GM10248 (cell line): ENCODE data around the gene PRKN.
"Not testable (repeated sequence)": the region's sequence is repeated elsewhere in the genome, so short reads cannot be mapped to it uniquely, and the experiment has no call there.

Experiments used
- CTCF ChIA-PET: fragments of 300-600 bp; sonication (Branson Sonifier 250); formaldehyde crosslinking; extraction: SDS; loops from one replicate; lab custom pipeline; 2021; ENCODE audit warnings: antibody characterized with exemption; lab: Yijun Ruan, JAX
- POLR2A ChIA-PET: fragments of 350-650 bp; sonication (Branson Sonifier 250); formaldehyde crosslinking; extraction: SDS; loops from one replicate; lab custom pipeline; 2020; ENCODE audit warnings: antibody characterized with exemption; lab: Yijun Ruan, JAX
- DNase-seq: peaks from one replicate; pipeline ENCODE4 v3.0.0; 2012; ENCODE audit errors: extremely low spot score
- CTCF ChIP-seq: IDR thresholded peaks from 2 replicates; pipeline ENCODE4 v1.5.1; 2012; ENCODE audit warnings: mild to moderate bottlenecking, low read depth; ENCODE audit errors: extremely low read depth, missing control alignments, control extremely low read depth

Gene PRKN

DNA sequence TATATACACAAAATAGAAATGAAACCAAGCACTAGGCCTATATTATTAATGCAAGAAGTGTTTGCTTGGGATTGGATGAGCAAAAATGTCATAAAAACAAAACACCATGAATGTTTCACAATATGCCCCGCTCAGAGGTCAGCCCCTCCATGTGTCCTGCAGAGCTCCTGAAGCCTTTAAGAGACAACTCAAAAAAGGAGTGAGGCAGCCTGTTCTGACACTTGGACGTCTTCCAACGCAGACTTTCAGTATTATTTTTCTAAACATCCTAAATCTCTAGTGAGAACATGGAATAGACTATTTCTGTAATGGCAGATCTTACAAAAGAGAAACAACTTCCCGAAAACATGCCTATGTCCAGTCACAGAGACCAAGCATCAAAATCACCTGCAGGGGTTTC lies 322.6 kb downstream of the PRKN start:
- DNase-seq: no peak
- POLR2A ChIA-PET: no interaction called here
- no peak for TF ChIP-seq CTCF
- CTCF ChIA-PET: interaction anchor here (1.3 kb wide), 1 partner anchor 35 kb away, joined by 3 read pairs; no protein-coding TSS in a partner anchor

DNA sequence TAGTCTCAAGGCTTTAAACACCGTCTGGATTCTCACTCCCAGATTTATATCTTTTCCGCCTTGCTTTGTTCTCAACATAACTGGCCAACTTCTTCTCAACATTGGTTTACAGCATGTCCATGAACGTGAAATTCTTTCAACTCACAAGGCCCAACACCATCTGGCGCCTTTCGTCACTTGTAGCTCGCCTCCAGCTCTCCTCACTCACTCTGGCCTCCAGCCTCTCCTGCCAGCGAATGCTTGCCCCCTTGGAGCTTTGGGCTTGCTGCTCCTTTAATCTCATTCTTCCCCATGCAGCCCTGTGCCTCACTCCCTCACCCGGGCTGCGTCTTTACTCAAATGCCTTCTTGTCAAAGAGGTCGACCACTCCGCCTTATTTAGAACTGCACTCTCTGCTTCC lies 324.5 kb downstream of the PRKN start:
- no peak for TF ChIP-seq CTCF
- no peak for DNase-seq
- ChIA-PET POLR2A (no interaction called here), CTCF (no interaction called here)

GRCh38 chr6:162395181-162395580 lies 332.4 kb downstream of the PRKN start:
- ChIA-PET CTCF (no interaction called here), POLR2A (no interaction called here)
- no peak for DNase-seq
- TF ChIP-seq CTCF: no peak

DNA sequence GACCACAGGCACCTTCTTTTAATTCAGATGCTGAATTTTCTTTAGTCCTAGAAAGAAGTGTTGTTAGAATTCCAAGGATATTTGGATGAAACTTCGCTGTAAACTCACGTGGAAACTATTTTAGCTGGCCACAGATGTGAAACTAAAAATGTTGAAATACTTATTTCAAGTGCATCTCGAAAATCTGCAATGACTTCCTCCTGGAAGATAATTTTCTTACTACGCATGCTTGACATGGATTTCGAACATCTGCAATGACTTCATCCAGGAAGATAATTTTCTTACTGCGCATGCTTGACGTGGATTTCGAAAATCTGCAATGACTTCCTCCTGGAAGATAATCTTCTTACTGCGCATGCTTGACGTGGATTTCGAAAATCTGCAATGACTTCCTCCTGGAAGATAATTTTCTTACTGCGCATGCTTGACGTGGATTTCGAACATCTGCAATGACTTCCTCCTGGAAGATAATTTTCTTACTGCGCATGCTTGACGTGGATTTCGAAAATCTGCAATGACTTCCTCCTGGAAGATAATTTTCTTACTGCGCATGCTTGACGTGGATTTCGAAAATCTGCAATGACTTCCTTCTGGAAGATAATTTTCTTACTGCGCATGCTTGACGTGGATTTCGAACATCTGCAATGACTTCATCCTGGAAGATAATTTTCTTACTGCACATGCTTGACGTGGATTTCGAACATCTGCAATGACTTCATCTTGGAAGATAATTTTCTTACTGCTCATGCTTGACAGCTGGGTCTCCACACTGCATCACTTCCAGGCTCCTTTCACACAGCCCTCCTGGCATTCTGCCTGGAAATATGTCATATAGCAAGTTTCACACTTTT lies 336.4 kb downstream of the PRKN start:
- POLR2A ChIA-PET, DNase-seq, CTCF ChIA-PET: not testable (repeated sequence)

DNA sequence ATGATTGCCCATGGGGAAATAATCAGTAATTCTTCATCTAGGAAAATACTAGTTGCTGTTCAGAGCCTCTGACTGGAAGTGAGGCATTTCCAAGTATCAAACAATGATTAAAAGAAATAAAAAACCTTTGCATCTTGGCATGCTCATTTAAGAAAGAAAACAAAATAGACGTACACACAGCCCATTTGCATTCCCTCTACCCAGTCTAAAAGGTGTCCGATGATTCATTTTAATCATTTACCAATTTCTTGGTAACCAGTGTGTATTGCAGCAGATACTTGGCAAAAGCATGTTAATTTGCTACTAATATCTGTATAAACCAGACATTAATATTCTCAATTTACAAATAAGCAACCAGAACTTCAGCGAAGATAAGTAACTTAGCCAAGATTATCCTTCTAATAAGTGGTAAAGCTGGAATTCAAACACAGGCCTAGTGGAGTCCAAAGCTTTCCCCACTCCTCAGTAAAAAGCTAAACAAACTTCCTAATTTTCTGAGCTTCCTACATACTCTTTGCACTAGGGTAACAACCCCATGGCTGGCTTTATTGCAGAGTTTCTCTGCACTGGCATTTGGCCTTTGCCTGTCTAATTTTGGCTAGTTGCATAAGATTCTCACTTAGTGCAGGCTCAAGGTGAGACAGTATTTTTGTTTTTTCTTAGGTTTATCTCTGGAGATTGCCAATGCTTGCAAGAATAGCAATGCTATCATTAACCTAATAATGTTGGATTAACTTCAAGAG lies 338.1 kb downstream of the PRKN start:
- DNase-seq: no peak
- CTCF ChIA-PET: no interaction called here
- POLR2A ChIA-PET: no interaction called here
- no peak for TF ChIP-seq CTCF

DNA sequence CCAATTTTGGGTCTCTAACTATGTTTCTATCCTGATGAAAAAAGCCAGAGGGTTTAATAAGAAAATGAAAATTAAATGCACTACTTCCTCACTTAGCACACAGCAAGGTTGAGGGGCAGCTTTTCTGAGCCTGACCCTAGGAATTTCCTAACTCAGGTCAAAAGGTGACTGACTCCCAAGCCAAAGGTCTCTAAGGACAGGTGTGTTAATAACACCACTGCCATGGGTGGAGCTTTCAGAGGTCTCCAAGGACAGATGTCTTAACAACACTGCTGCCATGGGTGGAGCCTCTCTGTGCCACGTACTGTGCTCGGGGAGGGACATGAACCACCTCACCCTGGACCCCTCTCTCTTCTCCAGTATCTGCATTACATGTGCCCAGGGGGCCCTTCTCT lies 339.2 kb downstream of the PRKN start:
- ChIA-PET CTCF (interaction anchor here (1.1 to 1.4 kb wide), 2 partner anchors 9 to 26 kb away, joined by 3 to 4 read pairs; no protein-coding TSS in a partner anchor), POLR2A (no interaction called here)
- no peak for TF ChIP-seq CTCF
- no peak for DNase-seq
